ENCODE measurements around the gene ATP13A2.

DNA sequence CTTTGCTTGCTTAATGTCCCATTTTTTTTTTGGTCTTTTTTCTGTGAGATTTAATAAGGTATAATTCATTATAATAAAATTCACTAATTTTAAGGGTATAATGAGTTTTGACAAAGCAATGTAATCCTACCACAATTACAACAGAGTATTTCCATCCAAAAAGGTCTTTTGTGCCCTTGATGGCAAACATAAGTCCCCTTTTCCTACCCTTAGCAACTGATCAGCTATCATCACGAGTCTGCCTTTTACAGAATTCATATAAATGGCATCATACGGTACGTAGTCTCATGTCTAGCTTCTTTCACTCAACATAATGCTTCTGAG is 34.6 kb upstream of the ATP13A2 start:
- TF ChIP-seq FOXM1 (IDR thresholded peaks at IDR 0.05; ENCODE audit: borderline replicate concordance, low read depth), result no peak
- TF ChIP-seq CEBPB (IDR thresholded peaks at IDR 0.05), result no peak
- no peak for TF ChIP-seq REST (IDR thresholded peaks at IDR 0.05; ENCODE audit: low read depth)
- TF ChIP-seq TEAD4 (IDR thresholded peaks at IDR 0.05), result no peak
- no peak for TF ChIP-seq RAD21 (IDR thresholded peaks at IDR 0.05; ENCODE audit: low read depth)
- TF ChIP-seq CREB1 (IDR thresholded peaks at IDR 0.05; ENCODE audit: low read depth), result no peak
- no peak for TF ChIP-seq EP300 (IDR thresholded peaks at IDR 0.05; ENCODE audit: borderline replicate concordance)
- TF ChIP-seq, protein P1, sequence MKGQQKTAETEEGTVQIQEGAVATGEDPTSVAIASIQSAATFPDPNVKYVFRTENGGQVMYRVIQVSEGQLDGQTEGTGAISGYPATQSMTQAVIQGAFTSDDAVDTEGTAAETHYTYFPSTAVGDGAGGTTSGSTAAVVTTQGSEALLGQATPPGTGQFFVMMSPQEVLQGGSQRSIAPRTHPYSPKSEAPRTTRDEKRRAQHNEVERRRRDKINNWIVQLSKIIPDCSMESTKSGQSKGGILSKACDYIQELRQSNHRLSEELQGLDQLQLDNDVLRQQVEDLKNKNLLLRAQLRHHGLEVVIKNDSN (IDR thresholded peaks at IDR 0.05), result no peak
- TF ChIP-seq MAX (IDR thresholded peaks at IDR 0.05), result no peak
- TF ChIP-seq YY1 (IDR thresholded peaks at IDR 0.05; ENCODE audit: low read depth), result no peak
- no peak for TF ChIP-seq TAF1 (IDR thresholded peaks at IDR 0.05; ENCODE audit: low read depth)
- TF ChIP-seq NFIC (IDR thresholded peaks at IDR 0.05), result no peak
- TF ChIP-seq EGR1 (IDR thresholded peaks at IDR 0.05), result no peak
